OCI-LY3 (cell line): ENCODE data around the gene MBD6.

ENCODE experiments used
- CTCF ChIP-seq: fragments of 200-600, 300-600 bp; sonication (generic); IDR thresholded peaks from 2 replicates; pipeline ENCODE4 v1.5.1; 2014; ENCODE audit warnings: antibody characterized with exemption, low read length, low read depth
- EZH2phosphoT487 ChIP-seq: fragments of 200-600 bp; shearing (Covaris generic); IDR thresholded peaks from 2 replicates; pipeline ENCODE4 v1.6.1; 2018; ENCODE audit warnings: antibody characterized with exemption, mixed run types, low read depth

DNA sequence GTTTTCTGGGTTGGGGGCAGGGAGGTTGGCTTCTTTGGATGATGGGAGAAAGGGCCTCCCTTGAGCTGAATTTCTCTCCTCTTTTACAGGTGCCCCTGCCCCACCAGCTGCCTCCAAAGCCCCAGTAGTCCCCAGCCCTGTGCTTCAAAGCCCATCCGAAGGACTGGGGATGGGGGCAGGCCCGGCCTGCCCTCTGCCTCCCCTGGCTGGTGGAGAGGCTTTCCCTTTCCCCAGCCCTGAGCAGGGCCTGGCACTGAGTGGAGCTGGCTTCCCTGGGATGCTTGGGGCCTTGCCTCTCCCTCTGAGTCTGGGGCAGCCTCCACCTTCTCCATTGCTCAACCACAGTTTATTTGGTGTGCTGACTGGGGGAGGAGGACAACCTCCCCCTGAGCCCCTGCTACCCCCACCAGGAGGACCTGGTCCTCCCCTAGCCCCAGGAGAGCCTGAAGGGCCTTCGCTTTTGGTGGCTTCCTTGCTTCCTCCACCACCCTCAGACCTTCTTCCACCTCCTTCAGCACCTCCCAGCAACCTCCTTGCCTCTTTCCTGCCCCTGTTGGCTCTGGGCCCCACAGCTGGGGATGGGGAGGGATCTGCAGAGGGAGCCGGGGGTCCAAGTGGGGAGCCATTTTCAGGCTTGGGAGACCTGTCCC is 4.0 kb downstream of the MBD6 start:
- TF ChIP-seq CTCF, result no peak
- TF ChIP-seq EZH2phosphoT487, result no peak
